Suprapubic skin (tissue), 3 donors: ENCODE results near the gene ERN2.

Experiments
- POLR2A ChIP-seq, 2 donors: fragments of 450-650 bp; IDR thresholded peaks; one replicate each; pipeline ENCODE4 v1.6.1; 2017; ENCODE audit warnings: antibody characterized with exemption in 2 of 2, mild to moderate bottlenecking in 2 of 2, moderate library complexity in 2 of 2
- TF ChIP-seq, protein P1 (sequence below), 2 donors: fragments of 200-600 bp in 1 of 2; fragments of 450-650 bp in 1 of 2; sonication (generic) in 1 of 2; IDR thresholded peaks; one replicate each; pipeline ENCODE4 v1.5.1; 2016 to 2019; ENCODE audit warnings: antibody characterized with exemption in 2 of 2, mild to moderate bottlenecking in 1 of 2, moderate library complexity in 1 of 2

DNA sequence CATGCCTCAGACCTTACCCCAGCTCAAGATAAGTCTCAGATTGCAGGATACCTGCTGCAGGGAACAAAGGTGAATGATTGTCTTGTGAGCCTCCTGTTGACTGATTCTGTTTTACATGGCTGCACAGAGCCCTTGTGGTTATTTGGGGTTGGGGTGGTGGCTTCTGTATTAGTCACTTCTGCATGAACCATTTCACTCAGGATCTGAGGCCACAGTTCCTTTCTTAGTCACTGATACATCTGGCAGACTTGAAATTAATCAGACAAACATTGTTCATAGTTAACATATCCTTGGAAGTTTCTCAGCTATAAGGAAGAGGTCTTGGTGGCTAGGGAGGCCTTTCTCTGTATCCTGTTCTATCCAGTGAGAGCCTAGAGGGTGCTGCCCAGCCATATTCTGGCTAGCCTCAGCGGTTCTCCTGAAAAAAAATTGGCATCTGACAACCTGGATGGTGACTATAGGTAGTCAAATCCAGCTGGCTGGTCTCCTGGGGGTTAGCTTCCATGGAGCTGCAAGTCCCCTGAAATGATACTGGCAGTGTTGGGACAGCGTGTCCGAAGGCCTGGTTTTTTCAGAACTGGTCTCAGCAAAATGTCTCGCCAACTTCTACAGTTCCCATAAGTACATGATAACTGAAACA, 42.8 kb downstream of the ERN2 start:
- TF ChIP-seq, protein P1, sequence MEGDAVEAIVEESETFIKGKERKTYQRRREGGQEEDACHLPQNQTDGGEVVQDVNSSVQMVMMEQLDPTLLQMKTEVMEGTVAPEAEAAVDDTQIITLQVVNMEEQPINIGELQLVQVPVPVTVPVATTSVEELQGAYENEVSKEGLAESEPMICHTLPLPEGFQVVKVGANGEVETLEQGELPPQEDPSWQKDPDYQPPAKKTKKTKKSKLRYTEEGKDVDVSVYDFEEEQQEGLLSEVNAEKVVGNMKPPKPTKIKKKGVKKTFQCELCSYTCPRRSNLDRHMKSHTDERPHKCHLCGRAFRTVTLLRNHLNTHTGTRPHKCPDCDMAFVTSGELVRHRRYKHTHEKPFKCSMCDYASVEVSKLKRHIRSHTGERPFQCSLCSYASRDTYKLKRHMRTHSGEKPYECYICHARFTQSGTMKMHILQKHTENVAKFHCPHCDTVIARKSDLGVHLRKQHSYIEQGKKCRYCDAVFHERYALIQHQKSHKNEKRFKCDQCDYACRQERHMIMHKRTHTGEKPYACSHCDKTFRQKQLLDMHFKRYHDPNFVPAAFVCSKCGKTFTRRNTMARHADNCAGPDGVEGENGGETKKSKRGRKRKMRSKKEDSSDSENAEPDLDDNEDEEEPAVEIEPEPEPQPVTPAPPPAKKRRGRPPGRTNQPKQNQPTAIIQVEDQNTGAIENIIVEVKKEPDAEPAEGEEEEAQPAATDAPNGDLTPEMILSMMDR (IDR thresholded peaks at IDR 0.05), result no peak
- no peak for TF ChIP-seq POLR2A (IDR thresholded peaks at IDR 0.05)
